ENCODE measurements around the gene SLC16A6.
A peak's percentile ranks its signal among the peaks of the same experiment; 100 is the strongest.
"Not testable (repeated sequence)": the region's sequence is repeated elsewhere in the genome, so short reads cannot be mapped to it uniquely, and the experiment has no call there.

Gene SLC16A6, protein sequence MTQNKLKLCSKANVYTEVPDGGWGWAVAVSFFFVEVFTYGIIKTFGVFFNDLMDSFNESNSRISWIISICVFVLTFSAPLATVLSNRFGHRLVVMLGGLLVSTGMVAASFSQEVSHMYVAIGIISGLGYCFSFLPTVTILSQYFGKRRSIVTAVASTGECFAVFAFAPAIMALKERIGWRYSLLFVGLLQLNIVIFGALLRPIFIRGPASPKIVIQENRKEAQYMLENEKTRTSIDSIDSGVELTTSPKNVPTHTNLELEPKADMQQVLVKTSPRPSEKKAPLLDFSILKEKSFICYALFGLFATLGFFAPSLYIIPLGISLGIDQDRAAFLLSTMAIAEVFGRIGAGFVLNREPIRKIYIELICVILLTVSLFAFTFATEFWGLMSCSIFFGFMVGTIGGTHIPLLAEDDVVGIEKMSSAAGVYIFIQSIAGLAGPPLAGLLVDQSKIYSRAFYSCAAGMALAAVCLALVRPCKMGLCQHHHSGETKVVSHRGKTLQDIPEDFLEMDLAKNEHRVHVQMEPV

DNA sequence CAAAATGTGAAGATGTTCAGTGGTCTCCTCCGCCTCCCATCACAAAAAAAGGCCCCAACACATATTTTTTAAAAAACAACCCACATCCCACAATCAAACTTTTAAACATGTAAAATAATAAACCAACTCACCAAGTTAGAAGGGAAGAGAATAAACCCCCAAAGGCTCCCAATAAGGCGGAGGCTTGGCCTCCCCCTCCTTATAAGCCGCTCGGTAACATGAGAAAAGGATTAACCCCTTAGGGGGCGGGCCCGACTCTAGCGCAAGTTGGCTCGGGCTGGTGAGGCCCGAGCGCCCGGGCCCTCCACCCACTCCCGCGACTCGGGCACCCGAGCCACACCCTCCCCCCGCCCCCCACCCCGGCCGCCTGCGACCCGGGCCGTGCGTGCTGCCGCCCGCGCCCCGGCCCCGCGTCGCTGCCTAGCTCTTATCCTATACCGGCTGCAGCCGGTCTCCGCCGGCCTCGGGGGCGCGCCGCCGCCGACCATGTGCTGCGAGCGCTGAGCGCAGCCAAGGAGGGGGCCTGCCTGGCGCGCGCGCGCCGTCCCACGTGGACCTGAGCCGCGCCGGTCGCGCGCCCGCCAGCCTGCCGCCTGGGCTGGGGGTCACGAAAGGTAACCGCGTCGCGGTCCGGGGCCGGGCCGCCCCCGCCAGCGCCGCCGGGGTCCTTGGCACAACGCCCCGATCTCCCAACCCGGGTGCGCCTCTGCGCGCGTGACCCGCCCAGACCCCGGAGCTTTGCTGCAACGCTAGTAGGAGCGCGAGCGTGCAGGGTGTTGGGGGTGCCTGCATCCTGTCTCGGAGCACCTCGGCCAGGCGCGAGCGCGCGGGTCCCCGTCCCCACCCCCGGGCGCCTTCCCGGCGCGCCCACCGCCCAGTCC lies at the start of gene SLC16A6, which contains the start of gene ARSG:
Gene SLC16A6, minus strand, starts transcription at position 173 of the 881 bp plus-strand sequence. CDS start 12,807 bp downstream, outside the sequence.
Gene ARSG, plus strand, starts transcription at position 541 of the 881 bp plus-strand sequence. CDS start 15,999 bp downstream, outside the sequence.
- Histone ChIP-seq H3K4me3 (ENCODE audit: low read length) (peak within 1 kb of the TSS; percentile 66), H3K9ac (ENCODE audit: low read length) (peak within 1 kb of the TSS; percentile 59), H3K27ac (ENCODE audit: low read depth, low read length) (peak within 1 kb of the TSS; percentile 8), H3K36me3 (ENCODE audit: control insufficient read depth, insufficient read depth, low read length) (no peaks in the 10 kb centered on the region), H3K27me3 (ENCODE audit: control insufficient read depth, insufficient read depth, low read length) (peaks cover 9% of the 10 kb centered on the region), H3K4me1 (ENCODE audit: control insufficient read depth, insufficient read depth, low read length) (peaks cover 5% of the 10 kb centered on the region)

GRCh38 chr17:68334393-68334792 lies 43.5 kb upstream of the SLC16A6 start:
- Histone ChIP-seq H3K36me3 (ENCODE audit: control insufficient read depth, insufficient read depth, low read length) (no peaks in the 10 kb centered on the region), H3K27ac (ENCODE audit: low read depth, low read length) (no peak overlapping the region), H3K27me3 (ENCODE audit: control insufficient read depth, insufficient read depth, low read length) (no peaks in the 10 kb centered on the region), H3K9ac (ENCODE audit: low read length) (no peak overlapping the region), H3K4me3 (ENCODE audit: low read length) (no peak overlapping the region), H3K4me1 (ENCODE audit: control insufficient read depth, insufficient read depth, low read length) (no peaks in the 10 kb centered on the region)

DNA sequence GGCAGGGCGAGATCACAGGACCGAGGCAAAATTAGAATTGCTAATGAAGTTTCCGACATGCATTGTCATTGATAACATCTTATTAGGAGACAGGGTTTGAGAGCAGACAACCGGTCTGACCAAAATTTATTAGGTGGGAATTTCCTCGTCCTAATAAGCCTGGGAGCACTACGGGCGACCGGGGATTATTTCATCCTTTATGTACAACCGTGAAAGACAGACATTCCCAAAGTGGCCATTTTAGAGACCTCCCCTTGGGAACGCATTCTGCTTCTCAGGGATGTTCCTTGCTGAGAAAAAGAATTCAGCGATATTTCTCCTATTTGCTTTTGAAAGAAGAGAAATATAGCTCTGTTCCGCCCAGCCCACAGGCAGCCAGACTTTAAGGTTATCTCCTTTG lies 41.0 kb upstream of the SLC16A6 start:
- H3K27me3 ChIP-seq (ENCODE audit: control insufficient read depth, insufficient read depth, low read length); H3K4me3 ChIP-seq (ENCODE audit: low read length); H3K27ac ChIP-seq (ENCODE audit: low read depth, low read length); H3K9ac ChIP-seq (ENCODE audit: low read length); H3K36me3 ChIP-seq (ENCODE audit: control insufficient read depth, insufficient read depth, low read length); H3K4me1 ChIP-seq (ENCODE audit: control insufficient read depth, insufficient read depth, low read length): not testable (repeated sequence)

DNA sequence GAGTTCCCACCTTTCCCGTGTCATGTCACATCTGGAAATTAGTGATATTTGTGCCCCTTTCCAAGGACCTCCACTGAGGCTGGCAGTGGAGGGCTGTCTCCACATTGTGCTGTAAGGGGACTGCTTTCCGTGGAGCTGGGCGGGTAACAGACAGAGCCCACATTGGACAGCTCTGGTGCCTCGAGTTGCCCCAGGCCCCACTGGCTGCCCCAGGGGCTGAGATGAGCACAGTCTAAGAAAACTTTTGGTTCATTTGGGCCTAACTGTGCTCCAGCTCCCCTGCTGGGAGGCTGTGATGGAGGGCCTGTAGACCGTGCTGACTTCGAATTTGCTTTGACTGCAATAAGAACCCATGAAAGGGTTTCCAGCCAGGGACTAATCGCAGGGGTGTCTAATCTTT lies 38.4 kb upstream of the SLC16A6 start:
- Histone ChIP-seq H3K4me1 (ENCODE audit: control insufficient read depth, insufficient read depth, low read length) (no peaks in the 10 kb centered on the region), H3K9ac (ENCODE audit: low read length) (no peak overlapping the region), H3K4me3 (ENCODE audit: low read length) (no peak overlapping the region), H3K27ac (ENCODE audit: low read depth, low read length) (no peak overlapping the region), H3K27me3 (ENCODE audit: control insufficient read depth, insufficient read depth, low read length) (no peaks in the 10 kb centered on the region), H3K36me3 (ENCODE audit: control insufficient read depth, insufficient read depth, low read length) (no peaks in the 10 kb centered on the region)

DNA sequence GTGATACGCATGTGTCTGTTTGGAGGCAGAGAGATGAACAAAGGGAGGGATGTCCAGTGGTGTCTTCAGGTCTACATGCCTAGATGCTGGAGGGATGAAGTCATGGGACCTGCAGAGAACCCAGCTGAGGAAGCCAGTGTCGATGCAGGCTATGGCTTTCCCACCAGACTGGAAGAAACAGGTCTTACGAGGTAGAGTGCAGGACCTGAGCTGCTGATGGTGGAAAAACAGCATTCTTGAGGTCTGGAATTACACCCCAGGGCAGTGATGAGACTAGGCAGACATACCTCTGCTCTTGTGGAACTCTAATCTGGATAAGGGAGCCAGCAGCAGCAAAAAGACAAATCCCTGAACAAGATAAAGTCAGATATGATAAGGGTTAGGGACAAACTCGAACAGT lies 37.7 kb upstream of the SLC16A6 start:
- H3K4me3 ChIP-seq (ENCODE audit: low read length), result no peak overlapping the region
- no peaks in the 10 kb centered on the region for H3K4me1 ChIP-seq (ENCODE audit: control insufficient read depth, insufficient read depth, low read length)
- H3K36me3 ChIP-seq (ENCODE audit: control insufficient read depth, insufficient read depth, low read length), result no peaks in the 10 kb centered on the region
- no peak overlapping the region for H3K27ac ChIP-seq (ENCODE audit: low read depth, low read length)
- H3K27me3 ChIP-seq (ENCODE audit: control insufficient read depth, insufficient read depth, low read length), result no peaks in the 10 kb centered on the region
- H3K9ac ChIP-seq (ENCODE audit: low read length), result no peak overlapping the region

DNA sequence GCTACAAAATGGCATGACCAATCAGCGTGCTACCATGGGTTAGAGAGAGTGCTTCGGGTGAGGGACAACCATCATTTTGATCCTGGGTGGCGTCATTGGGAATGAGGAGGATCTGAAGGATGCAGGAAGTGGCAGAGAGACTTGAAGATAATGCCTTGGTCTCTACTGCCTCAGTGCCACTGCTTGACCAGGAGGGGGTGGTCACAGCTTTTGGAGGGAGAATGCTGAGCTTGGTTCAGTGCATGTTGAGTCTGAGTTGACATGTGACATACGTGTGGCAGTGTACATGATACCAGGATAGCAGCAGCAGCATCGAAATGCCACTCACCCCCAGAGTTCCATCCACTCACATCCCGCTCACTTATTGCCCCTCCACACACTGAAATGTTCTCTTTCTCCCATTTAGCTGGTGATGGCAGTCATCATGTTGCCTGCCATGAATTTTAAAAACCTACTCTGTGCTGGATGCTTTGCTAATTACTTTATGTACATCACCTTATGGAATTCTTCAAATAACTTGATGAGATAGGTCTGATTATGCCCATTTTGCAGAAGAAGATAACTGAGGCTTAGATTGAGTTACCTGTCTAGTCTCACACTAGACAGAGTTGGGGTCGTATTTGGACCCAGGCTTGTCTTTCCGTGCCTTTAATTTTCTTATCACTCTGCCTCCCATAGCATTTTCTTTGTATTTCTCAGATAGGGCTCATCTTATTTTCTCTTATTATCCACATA lies 37.1 kb upstream of the SLC16A6 start:
- Histone ChIP-seq H3K27me3 (ENCODE audit: control insufficient read depth, insufficient read depth, low read length) (no peaks in the 10 kb centered on the region), H3K27ac (ENCODE audit: low read depth, low read length) (no peak overlapping the region), H3K9ac (ENCODE audit: low read length) (no peak overlapping the region), H3K36me3 (ENCODE audit: control insufficient read depth, insufficient read depth, low read length) (no peaks in the 10 kb centered on the region), H3K4me1 (ENCODE audit: control insufficient read depth, insufficient read depth, low read length) (no peaks in the 10 kb centered on the region), H3K4me3 (ENCODE audit: low read length) (no peak overlapping the region)

- no peaks in the 10 kb centered on the region for H3K4me1 ChIP-seq (ENCODE audit: control insufficient read depth, insufficient read depth, low read length)
- no peak overlapping the region for H3K4me3 ChIP-seq (ENCODE audit: low read length)
- no peaks in the 10 kb centered on the region for H3K27me3 ChIP-seq (ENCODE audit: control insufficient read depth, insufficient read depth, low read length)
- H3K9ac ChIP-seq (ENCODE audit: low read length), result no peak overlapping the region
- H3K36me3 ChIP-seq (ENCODE audit: control insufficient read depth, insufficient read depth, low read length), result no peaks in the 10 kb centered on the region
- H3K27ac ChIP-seq (ENCODE audit: low read depth, low read length), result no peak overlapping the region
Observed at GRCh38 chr17:68326681-68327080, 35.8 kb upstream of the SLC16A6 start.

GRCh38 chr17:68325961-68326360 lies 35.0 kb upstream of the SLC16A6 start:
- H3K9ac ChIP-seq (ENCODE audit: low read length), result no peak overlapping the region
- H3K36me3 ChIP-seq (ENCODE audit: control insufficient read depth, insufficient read depth, low read length), result no peaks in the 10 kb centered on the region
- no peaks in the 10 kb centered on the region for H3K27me3 ChIP-seq (ENCODE audit: control insufficient read depth, insufficient read depth, low read length)
- H3K27ac ChIP-seq (ENCODE audit: low read depth, low read length), result no peak overlapping the region
- no peak overlapping the region for H3K4me3 ChIP-seq (ENCODE audit: low read length)
- H3K4me1 ChIP-seq (ENCODE audit: control insufficient read depth, insufficient read depth, low read length), result no peaks in the 10 kb centered on the region

DNA sequence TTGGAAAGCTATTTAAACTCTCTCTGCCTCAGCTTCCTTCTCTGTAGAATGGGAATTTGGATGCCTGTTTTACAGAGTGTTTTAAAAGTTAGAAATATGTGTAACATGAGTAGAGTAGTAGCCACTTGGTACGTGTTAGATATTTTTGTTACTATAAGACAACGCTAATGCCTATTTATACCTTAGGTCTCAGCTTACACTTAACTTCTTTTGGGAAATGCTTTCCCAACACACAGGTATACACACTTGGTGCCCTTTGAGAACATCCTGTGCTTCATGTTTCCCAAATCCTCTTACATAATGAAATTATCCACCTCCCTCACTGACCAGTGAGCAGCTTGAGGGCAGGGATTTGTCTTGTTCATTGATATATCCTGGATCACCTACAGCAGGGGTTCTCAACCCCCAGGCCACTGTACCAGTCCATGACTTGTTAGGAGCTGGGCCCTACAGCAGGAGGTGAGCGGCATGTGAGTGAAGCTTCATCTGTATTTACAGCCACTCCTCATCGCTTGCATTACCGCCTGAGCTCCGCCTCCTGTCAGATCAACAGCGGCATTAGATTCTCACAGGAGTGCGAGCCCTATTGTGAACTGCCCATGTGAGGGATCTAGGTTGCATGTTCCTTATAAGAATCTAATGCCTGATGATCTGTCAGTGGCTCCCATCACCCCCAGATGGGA lies 33.9 kb upstream of the SLC16A6 start:
- H3K9ac ChIP-seq (ENCODE audit: low read length), result no peak overlapping the region
- no peaks in the 10 kb centered on the region for H3K27me3 ChIP-seq (ENCODE audit: control insufficient read depth, insufficient read depth, low read length)
- H3K4me1 ChIP-seq (ENCODE audit: control insufficient read depth, insufficient read depth, low read length), result no peaks in the 10 kb centered on the region
- H3K4me3 ChIP-seq (ENCODE audit: low read length), result no peak overlapping the region
- H3K27ac ChIP-seq (ENCODE audit: low read depth, low read length), result no peak overlapping the region
- no peaks in the 10 kb centered on the region for H3K36me3 ChIP-seq (ENCODE audit: control insufficient read depth, insufficient read depth, low read length)

DNA sequence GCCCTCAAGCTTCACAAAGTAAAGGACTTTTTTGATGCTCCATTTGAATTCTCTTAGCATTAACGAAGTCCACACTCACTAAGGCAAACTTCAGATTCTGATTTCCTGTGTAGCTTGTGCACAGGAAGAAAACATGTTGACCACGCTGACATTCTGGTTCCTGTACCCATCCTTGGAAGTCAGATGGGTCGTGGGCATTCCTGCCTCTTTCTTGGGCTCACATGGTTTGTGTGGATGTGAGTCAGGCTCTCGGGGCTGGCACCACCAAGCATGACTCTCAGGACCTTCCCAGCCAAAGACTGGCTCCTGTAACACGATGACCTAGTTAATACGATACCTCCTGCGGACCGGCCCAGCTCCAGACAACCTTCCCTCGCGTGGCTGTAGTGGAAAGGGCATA lies 33.2 kb upstream of the SLC16A6 start:
- no peak overlapping the region for H3K27ac ChIP-seq (ENCODE audit: low read depth, low read length)
- no peak overlapping the region for H3K9ac ChIP-seq (ENCODE audit: low read length)
- H3K4me3 ChIP-seq (ENCODE audit: low read length), result no peak overlapping the region
- no peaks in the 10 kb centered on the region for H3K4me1 ChIP-seq (ENCODE audit: control insufficient read depth, insufficient read depth, low read length)
- H3K27me3 ChIP-seq (ENCODE audit: control insufficient read depth, insufficient read depth, low read length), result no peaks in the 10 kb centered on the region
- H3K36me3 ChIP-seq (ENCODE audit: control insufficient read depth, insufficient read depth, low read length), result no peaks in the 10 kb centered on the region

- Histone ChIP-seq H3K4me1 (ENCODE audit: control insufficient read depth, insufficient read depth, low read length) (no peaks in the 10 kb centered on the region), H3K27me3 (ENCODE audit: control insufficient read depth, insufficient read depth, low read length) (no peaks in the 10 kb centered on the region), H3K4me3 (ENCODE audit: low read length) (no peak overlapping the region), H3K27ac (ENCODE audit: low read depth, low read length) (no peak overlapping the region), H3K36me3 (ENCODE audit: control insufficient read depth, insufficient read depth, low read length) (no peaks in the 10 kb centered on the region), H3K9ac (ENCODE audit: low read length) (no peak overlapping the region)
Observed at GRCh38 chr17:68322630-68323029, 31.7 kb upstream of the SLC16A6 start.
